GM21390 (cell line): Measurements from ENCODE around the gene OR2H2.

Experiments
- ATAC-seq: cut with Tn5 transposase; IDR thresholded peaks from one replicate; pipeline ENCODE4 v1.9.1; 2021; ENCODE audit not compliant: unreplicated experiment

OR2H2 gene

GRCh38 chr6:29590218-29590808 is 5.4 kb downstream of the OR2H2 start:
- ATAC-seq: no peak

DNA sequence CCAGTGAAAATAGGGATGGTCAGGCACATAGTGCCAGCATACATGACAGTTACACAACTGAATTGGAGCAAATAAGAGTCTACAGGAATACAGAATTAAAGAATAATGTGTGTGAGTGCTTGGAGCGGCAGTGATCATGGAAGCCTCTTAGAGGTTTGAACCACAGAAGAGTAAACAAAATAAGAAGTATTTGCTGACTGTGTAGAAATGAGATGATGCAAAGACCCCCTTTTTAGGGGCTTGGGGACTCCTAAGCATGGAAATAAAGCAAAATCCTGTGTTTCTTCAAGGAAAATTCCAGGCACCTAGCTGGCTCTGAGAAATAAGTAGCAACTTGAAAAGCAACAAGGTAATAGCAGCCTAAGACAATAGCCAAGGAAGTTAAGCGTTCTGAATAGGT is 6.8 kb downstream of the OR2H2 start:
- no peak for ATAC-seq

DNA sequence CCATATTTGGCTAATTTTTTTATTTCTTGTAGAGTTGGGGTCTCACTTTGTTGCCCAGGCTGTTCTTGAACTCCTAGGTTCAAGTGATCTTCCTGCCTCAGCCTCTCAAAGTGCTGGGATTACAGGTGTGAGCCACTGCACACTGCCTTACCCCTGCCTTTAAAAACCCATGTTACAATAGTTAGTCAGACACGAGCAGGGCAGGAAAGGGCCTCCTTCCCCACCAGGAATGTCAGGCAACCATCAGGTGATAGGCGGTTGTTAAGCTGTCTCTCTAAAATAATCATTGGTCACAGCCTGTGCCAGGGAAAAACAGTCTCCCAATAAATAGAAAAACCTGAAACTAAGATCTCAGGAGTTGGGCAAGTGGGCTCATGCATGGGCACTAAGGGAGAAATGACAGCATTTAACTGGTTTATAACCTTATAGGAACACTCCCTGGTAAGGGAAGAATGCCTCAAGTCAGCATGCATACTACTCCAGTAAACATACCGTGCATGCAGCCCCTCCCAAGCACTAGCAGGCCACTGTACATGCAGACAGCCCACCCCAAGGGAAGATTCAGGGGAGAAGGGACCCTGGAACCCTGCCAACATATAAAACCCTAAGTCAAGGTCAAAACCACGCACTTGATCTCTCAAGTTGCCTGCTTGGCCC is 8.4 kb downstream of the OR2H2 start:
- no peak for ATAC-seq

DNA sequence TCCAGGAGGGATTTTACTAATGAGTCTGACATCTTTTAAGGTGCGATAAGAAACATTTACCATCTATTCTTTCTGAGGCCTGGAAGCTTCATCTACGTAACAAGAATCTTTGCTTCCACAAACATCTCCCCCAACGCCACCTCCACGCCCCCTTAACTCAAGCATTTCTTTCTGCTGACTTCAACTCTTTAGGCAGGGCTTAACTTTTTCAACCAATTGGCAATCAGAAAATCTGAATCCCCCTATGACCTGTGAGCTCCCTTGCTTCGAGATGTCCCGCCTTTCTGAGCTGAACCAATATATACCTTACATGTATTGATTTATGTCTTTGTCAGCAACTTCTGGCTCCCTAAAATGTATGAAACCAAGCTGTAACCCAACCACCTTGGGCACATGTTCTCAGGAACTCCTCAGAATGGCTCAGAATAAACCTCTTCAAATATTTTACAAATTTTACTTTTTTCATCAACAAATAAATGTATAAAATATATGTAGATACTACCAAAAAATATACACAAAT is 11.5 kb downstream of the OR2H2 start:
- ATAC-seq: no peak

DNA sequence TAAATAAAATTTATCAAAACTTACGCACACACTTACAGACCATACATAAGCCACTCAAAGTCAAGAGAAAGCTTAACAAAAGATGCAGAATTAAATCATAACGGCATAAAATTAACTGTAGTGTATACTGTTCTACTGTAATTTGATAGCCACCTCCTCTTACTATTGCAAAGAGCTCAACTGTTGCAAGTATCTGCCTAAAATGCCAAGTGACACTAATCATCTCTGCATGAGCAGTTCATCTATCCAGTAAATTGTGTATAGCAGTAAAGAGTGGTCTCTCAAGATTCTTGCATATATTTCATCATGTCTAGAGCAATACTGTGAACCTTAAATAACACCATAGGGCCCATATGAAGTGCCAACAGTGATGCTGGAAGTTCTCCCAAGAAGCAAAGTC is 12.3 kb downstream of the OR2H2 start:
- ATAC-seq: no peak

DNA sequence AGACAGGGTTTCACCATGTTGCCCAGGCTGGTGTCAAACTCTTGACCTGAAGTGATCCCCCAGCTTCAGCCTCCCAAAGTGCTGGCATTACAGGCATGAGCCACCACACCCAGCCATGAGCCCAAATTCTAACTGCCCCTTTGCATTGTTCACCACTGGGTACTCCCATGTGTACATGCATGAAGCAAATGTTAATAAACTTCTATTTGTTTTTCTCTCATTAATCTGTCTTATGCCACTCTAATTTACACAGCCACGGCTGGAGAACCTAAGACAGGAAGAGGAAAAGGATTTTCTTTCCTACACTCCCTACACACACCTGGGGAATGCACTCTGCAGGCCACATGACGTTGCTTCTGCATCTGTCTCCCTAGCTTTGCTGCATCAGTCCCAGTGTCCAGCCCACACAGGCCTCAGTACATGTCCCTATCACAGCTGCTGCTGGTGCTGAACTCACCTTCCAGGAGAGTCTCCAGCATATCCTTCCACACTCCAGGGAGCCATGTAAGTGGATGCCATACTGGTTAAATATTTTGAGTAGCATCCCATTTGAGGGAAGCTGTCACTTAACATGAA is 13.3 kb downstream of the OR2H2 start:
- ATAC-seq: no peak

GRCh38 chr6:29602564-29603361 is 17.8 kb downstream of the OR2H2 start:
- ATAC-seq: no peak

- no peak for ATAC-seq
These were observed 18.5 kb downstream of the OR2H2 start for GRCh38 chr6:29603456-29603855.

DNA sequence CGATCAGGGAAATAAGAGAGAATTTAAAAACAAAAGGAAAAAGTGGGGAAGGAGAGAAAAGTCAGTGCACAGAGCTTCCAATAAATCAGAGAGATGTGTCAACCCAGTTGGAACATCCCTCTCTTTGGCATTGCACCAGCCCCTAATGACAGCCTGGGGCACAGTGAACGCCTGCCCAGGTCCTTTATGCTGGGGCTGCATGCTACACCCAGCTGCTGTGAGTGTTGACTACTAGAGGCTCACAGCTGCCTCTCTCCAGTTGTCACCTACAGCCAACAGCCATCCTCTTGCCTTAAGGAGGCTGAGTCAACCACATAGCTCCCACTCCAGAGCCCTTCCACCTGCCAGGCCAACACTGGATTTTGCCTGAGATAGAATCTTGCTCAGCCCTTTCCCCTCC is 19.0 kb downstream of the OR2H2 start:
- no peak for ATAC-seq

- no peak for ATAC-seq
These were observed 23.2 kb downstream of the OR2H2 start for GRCh38 chr6:29608131-29608530.

GRCh38 chr6:29610540-29610939 is 25.6 kb downstream of the OR2H2 start:
- ATAC-seq: no peak

GRCh38 chr6:29611426-29611825 is 26.5 kb downstream of the OR2H2 start:
- no peak for ATAC-seq

DNA sequence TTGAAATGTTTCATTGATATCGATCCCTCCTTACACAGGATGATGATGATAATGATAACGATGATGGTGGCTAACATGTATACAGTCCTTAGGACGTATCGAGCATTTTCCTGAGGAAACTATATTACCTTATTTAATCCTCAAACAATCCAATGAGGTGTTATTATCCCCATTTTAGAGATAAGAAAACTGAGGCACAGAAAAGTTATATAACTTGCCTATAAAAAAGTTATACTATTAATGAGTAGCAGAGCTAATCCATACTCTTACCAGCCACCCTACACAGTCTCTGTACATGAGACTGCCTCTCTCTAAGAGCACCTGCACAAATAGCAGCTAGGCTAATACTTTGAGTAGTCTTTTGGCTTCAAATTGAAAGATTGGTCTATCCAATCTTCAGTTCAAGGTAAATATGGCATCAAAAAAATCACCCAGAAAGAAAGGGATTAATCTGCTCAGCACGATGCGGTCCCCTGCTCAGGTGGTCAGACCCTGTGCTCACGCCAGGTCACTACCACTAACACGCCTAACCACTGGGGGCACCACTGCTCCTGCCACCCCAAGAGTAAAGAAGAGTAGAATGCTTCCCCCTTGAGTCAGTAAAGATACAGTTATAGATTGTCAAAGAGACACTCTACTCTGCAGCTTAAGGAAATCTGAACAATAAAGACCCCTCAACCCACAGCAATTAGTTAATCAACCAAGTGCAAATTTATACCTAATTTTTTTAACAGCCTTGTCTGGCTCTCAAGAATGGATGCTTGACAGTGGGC is 33.0 kb downstream of the OR2H2 start:
- no peak for ATAC-seq

GRCh38 chr6:29619578-29620160 is 34.7 kb downstream of the OR2H2 start:
- ATAC-seq: no peak

DNA sequence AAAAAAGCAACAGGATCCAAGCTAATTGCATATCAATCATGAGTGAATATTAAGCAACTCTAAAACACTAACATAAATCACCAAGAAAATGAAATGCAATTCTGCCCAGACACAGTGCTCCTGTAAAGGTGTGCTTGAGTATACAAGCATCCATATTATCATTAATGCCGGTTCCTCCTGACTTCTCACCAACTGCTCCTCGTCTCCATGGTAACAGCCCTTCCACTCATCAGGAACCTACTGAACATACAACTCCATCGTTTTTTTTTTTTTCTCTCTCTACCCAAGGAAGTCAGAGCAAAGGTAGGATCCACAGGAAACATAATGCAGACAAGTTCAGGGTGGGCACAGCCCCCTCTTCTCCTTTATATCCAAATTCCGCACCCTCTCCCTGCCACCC is 35.7 kb downstream of the OR2H2 start:
- ATAC-seq: no peak

DNA sequence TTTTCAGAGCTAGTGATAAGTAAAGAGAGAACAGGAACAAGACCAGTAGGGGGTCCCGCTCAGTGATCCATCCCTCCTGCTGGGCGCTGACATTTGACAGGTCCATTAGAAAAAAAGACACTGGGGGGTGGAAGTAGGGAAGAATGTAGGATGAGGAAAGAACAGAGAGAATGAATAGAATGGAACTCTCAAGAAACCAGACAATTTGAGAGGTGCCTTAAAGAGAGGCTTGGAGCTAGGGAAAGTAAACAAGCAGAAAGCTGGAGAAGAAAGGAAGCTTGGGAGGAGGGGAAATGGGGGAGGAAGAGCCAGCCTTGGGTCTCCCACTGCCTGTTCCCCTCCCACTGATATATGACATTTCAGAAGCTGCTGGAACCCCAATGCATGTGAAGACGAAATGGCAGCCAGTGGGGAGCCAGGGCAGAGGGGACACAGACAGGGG is 39.6 kb downstream of the OR2H2 start:
- no peak for ATAC-seq

DNA sequence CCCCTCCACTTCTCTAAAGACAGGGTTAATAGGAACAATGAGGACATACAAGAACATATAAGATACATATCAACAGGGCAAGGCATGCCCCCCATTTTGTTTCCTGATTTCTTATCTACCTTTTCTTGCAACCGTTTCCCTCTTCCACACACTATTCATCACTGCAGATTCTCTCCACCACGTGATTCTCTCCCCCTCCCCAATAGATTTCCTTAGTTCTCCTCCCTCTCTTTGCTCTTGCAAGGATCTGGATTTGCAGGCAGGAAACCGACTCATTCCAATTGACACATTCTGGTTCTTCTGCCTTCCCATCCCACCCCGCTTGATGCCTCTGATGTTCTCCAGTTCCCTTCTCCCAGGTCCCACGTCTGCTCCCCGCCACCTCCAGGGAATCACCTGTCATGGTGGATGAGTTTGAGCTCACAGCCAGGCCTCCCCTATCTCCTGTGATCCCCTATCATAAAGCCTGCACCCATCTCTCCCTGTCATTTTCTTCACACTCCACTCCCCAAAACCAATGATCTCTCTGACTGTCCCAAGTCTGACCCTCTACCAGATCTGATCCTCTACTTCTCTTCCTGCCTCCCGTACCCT is 40.5 kb downstream of the OR2H2 start:
- ATAC-seq: no peak

DNA sequence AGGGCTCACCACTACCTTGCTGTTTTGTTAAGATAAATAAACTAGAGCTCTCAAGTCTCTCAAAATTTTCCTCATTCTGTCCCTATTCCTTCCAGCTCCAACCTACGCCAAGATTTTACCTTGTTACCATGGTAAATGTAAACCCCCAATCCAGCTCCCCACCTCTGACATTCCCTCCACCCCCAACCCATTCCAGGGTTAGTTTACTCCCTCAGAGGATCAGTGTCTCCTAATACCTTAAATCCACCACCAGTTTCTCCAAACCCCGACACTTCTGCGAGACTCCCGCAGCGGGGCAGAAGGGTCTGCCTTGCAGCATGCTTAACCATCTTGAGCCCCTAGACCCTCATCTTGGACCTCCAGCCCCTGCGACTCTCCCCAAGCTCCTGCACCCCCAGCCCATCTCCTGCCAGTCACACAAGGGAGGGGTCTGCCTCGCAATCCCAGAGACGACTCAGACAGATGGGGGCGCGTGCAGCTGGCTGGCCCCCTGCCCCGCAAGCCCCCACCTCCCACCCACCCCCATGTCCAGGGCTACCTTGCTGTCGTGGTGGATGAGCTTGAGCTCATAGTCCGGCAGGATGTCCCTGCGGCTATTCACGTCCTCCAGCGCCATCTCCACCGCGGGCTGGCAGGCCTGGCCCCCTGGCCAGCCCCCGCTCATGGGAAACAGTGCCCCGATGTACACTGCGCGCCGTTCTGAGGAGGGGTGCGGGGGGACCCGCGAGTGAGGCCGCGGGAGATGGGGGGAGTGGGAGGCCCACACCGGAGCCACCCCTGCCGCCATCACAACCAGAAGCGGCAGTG is 42.2 kb downstream of the OR2H2 start:
- no peak for ATAC-seq

GRCh38 chr6:29627755-29628418 is 43.0 kb downstream of the OR2H2 start:
- ATAC-seq: no peak
